Neural crest cell (in vitro differentiated cells): Measurements from ENCODE around the gene PRR29. TPM values are rescaled to one million over a fixed set of nuclear protein-coding genes. Genes with fewer than 3 reads are reported as not detected.

ENCODE experiments used
- DNase-seq: peaks from one replicate; pipeline ENCODE4 v3.0.0; 2021; ENCODE audit warnings: low read depth, mixed read lengths, low spot score
- H3K27ac Mint-ChIP-seq: one replicate; pipeline ENCODE4 v1.8.0; 2021; ENCODE audit warnings: mild to moderate bottlenecking, mixed read lengths; ENCODE audit not compliant: unreplicated experiment
- H3K27me3 Mint-ChIP-seq: 2 replicates; pipeline ENCODE4 v1.8.0; 2021; ENCODE audit warnings: low read depth, mild to moderate bottlenecking, mixed read lengths
- H3K36me3 Mint-ChIP-seq: 2 replicates; pipeline ENCODE4 v1.8.0; 2021; ENCODE audit warnings: low read depth, mild to moderate bottlenecking, mixed read lengths
- H3K4me1 Mint-ChIP-seq: 2 replicates; pipeline ENCODE4 v1.8.0; 2021; ENCODE audit warnings: mixed read lengths
- H3K4me3 Mint-ChIP-seq: one replicate; pipeline ENCODE4 v1.8.0; 2021; ENCODE audit warnings: mild to moderate bottlenecking, mixed read lengths
- H3K9me3 Mint-ChIP-seq: 2 replicates; pipeline ENCODE4 v1.8.0; 2021; ENCODE audit warnings: mixed read lengths
- CTCF ChIP-seq: fragments of 200-600 bp; sonication (generic); conservative IDR thresholded peaks from 2 replicates; pipeline ENCODE4 v1.5.0; 2021; ENCODE audit warnings: antibody characterized with exemption, mild to moderate bottlenecking
- total RNA-seq: library from RNA; stranded (reverse); gene quantifications from 2 replicates; pipeline ENCODE4 v1.2.1, GENCODE V29; 2021

The PRR29 gene
- total RNA-seq, 1 donor from 2014 or later = 0.82 TPM

- Mint-ChIP-seq H3K9me3 (no peaks in the 10 kb centered on the region), H3K27me3 (no peaks in the 10 kb centered on the region), H3K4me3 (no peak overlapping the region), H3K4me1 (no peaks in the 10 kb centered on the region), H3K27ac (no peak overlapping the region), H3K36me3 (peaks cover 3% of the 10 kb centered on the region)
- no peak for DNase-seq
- TF ChIP-seq CTCF = no peak
Measured at GRCh38 chr17:64053101-64053500, 55.0 kb downstream of the PRR29 start.

Other genes with a start within 250 kb of the PRR29 start
- 72.9 and 73.2 TPM in 2 replicates for gene CCDC47, start 224.8 kb upstream of the PRR29 start, total RNA-seq
- gene DDX42, start 224.2 kb upstream of the PRR29 start, total RNA-seq = 160 and 161 TPM in 2 replicates
- 170 and 178 TPM in 2 replicates for gene PSMC5, start 170.9 kb upstream of the PRR29 start, total RNA-seq
- 57.4 and 59.9 TPM in 2 replicates for gene FTSJ3, start 170.7 kb upstream of the PRR29 start, total RNA-seq
- gene SMARCD2, start 155.7 kb upstream of the PRR29 start, total RNA-seq = 43.0 and 45.5 TPM in 2 replicates
- not detected in 2 replicates for gene CSH2, start 124.7 kb upstream of the PRR29 start, total RNA-seq
- gene GH2, start 116.4 kb upstream of the PRR29 start, total RNA-seq = not detected in 2 replicates
- not detected in 2 replicates for gene CSH1, start 101.8 kb upstream of the PRR29 start, total RNA-seq
- not detected in 2 replicates for gene CSHL1, start 87.1 kb upstream of the PRR29 start, total RNA-seq
- not detected in 2 replicates for gene GH1, start 79.5 kb upstream of the PRR29 start, total RNA-seq
- gene CD79B, start 66.0 kb upstream of the PRR29 start, total RNA-seq = 0.86 and 1.0 TPM in 2 replicates
- gene SCN4A, start 25.4 kb upstream of the PRR29 start, total RNA-seq = 1.6 and 1.9 TPM in 2 replicates
- not detected in 2 replicates for gene ICAM2, start 22.3 kb downstream of the PRR29 start, total RNA-seq
- gene ERN1, start 131.8 kb downstream of the PRR29 start, total RNA-seq = 8.5 and 11.1 TPM in 2 replicates